GM23338 (cell line): ENCODE results near the gene TPK1. TPM values are rescaled to one million over a fixed set of nuclear protein-coding genes. Genes with fewer than 3 reads are reported as not detected.

Source experiments
- ATAC-seq: fragments of 200-7000 bp; cut with Tn5 transposase; 3 replicates; pipeline ENCODE4 v1.9.1; 2020
- DNase-seq: peaks from one replicate; pipeline ENCODE4 v3.0.0-alpha.2; 2015; ENCODE audit warnings: low spot score
- H2AFZ ChIP-seq: fragments of 200-600 bp; sonication (generic); 2 replicates; pipeline ENCODE4 v1.8.0; 2016; ENCODE audit warnings: antibody characterized with exemption, mild to moderate bottlenecking, moderate library complexity
- H3F3A ChIP-seq: fragments of 200-600 bp; sonication (generic); replicated peaks from 2 replicates; pipeline ENCODE4 v1.8.0; 2017; ENCODE audit warnings: antibody characterized with exemption, mixed run types, low read depth
- H3K27ac ChIP-seq: fragments of 200-600 bp; sonication (generic); 2 replicates; pipeline ENCODE4 v1.6.1; 2016; ENCODE audit warnings: low read depth
- H3K27me3 ChIP-seq: fragments of 200-600 bp; sonication (generic); 2 replicates; pipeline ENCODE4 v1.8.0; 2016; ENCODE audit warnings: mild to moderate bottlenecking, mixed run types, moderate library complexity; ENCODE audit not compliant: insufficient read depth
- H3K36me3 ChIP-seq: fragments of 200-600 bp; sonication (generic); 2 replicates; pipeline ENCODE4 v1.8.0; 2016; ENCODE audit warnings: mild to moderate bottlenecking; ENCODE audit not compliant: insufficient read depth
- H3K4me1 ChIP-seq: fragments of 200-600 bp; sonication (generic); 2 replicates; pipeline ENCODE4 v1.8.0; 2016; ENCODE audit warnings: mild to moderate bottlenecking, moderate library complexity; ENCODE audit not compliant: insufficient read depth
- H3K4me2 ChIP-seq: fragments of 200-600 bp; sonication (generic); 2 replicates; pipeline ENCODE4 v1.7.1; 2017; ENCODE audit warnings: mixed run types
- H3K4me3 ChIP-seq: fragments of 200-600 bp; sonication (generic); 2 replicates; pipeline ENCODE4 v1.6.1; 2016; ENCODE audit warnings: mixed run types
- H3K79me2 ChIP-seq: fragments of 200-600 bp; sonication (generic); replicated peaks from 2 replicates; pipeline ENCODE4 v1.8.0; 2017; ENCODE audit warnings: mild to moderate bottlenecking; ENCODE audit not compliant: insufficient read depth
- H3K9me2 ChIP-seq: fragments of 200-600 bp; sonication (generic); 2 replicates; pipeline ENCODE4 v1.8.0; 2017; ENCODE audit not compliant: insufficient read depth
- H4K20me1 ChIP-seq: fragments of 200-600 bp; sonication (generic); replicated peaks from 2 replicates; pipeline ENCODE4 v1.8.0; 2017; ENCODE audit warnings: mild to moderate bottlenecking; ENCODE audit not compliant: insufficient read depth
- H3K27ac Mint-ChIP-seq: 2 replicates; pipeline ENCODE4 v1.8.0; 2020; ENCODE audit warnings: inconsistent platforms, mild to moderate bottlenecking, moderate library complexity, mixed read lengths
- H3K27me3 Mint-ChIP-seq: 3 replicates; pipeline ENCODE4 v1.8.0; 2022; ENCODE audit warnings: low read depth, mild to moderate bottlenecking, moderate library complexity, mixed read lengths, inconsistent platforms; ENCODE audit not compliant: insufficient read depth, poor library complexity
- H3K36me3 Mint-ChIP-seq: 3 replicates; pipeline ENCODE4 v1.8.0; 2021; ENCODE audit warnings: low read depth, mild to moderate bottlenecking, inconsistent platforms, moderate library complexity, mixed read lengths
- H3K4me1 Mint-ChIP-seq: 3 replicates; pipeline ENCODE4 v1.8.0; 2020; ENCODE audit warnings: mild to moderate bottlenecking, inconsistent platforms, mixed read lengths
- H3K4me3 Mint-ChIP-seq: 3 replicates; pipeline ENCODE4 v1.8.0; 2021; ENCODE audit warnings: moderate library complexity, mild to moderate bottlenecking, inconsistent platforms, mixed read lengths
- H3K9me3 Mint-ChIP-seq: 3 replicates; pipeline ENCODE4 v1.8.0; 2020; ENCODE audit warnings: moderate library complexity, mild to moderate bottlenecking, inconsistent platforms, mixed read lengths
- CREB1 ChIP-seq: fragments of 250-450 bp; sonication (Bioruptor Pico); IDR thresholded peaks from 2 replicates; pipeline ENCODE4 v1.5.0; 2020; ENCODE audit warnings: low read depth, mild to moderate bottlenecking, moderate library complexity
- EZH2 ChIP-seq: fragments of 200-600 bp; sonication (generic); IDR thresholded peaks from one replicate; pipeline ENCODE4 v1.8.0; 2017; ENCODE audit warnings: antibody characterized with exemption, mild to moderate bottlenecking, low read depth; ENCODE audit not compliant: unreplicated experiment
- EZH2phosphoT487 ChIP-seq: fragments of 200-600 bp; sonication (generic); IDR thresholded peaks from one replicate; pipeline ENCODE4 v1.8.1; 2018; ENCODE audit warnings: antibody characterized with exemption; ENCODE audit not compliant: unreplicated experiment
- NANOG ChIP-seq: IDR thresholded peaks from 2 replicates; pipeline ENCODE4 v1.6.1; 2016; ENCODE audit warnings: antibody characterized with exemption, borderline replicate concordance
- POLR2AphosphoS5 ChIP-seq: IDR thresholded peaks from 2 replicates; pipeline ENCODE4 v1.6.1; 2016; ENCODE audit warnings: antibody characterized with exemption, low read depth
- STAT1 ChIP-seq: IDR thresholded peaks from one replicate; pipeline ENCODE4 v1.6.1; 2016; ENCODE audit warnings: antibody characterized with exemption; ENCODE audit not compliant: unreplicated experiment
- ZNF114 ChIP-seq: fragments of 250-450 bp; sonication (Bioruptor Pico); IDR thresholded peaks from 2 replicates; pipeline ENCODE4 v1.5.0; 2020; ENCODE audit warnings: mild to moderate bottlenecking, moderate library complexity
- ZNF331 ChIP-seq: fragments of 250-450 bp; sonication (Bioruptor Pico); IDR thresholded peaks from 2 replicates; pipeline ENCODE4 v1.5.0; 2020; ENCODE audit warnings: low read depth, mild to moderate bottlenecking, moderate library complexity
- polyA plus RNA-seq: library from polyadenylated mRNA; unstranded; fragments of >200 nt; fragmentation: Nextera tagmentation; extraction: Ambion mirVana; gene quantifications from 2 replicates; pipeline ENCODE4 v1.2.1, GENCODE V29; 2016
- total RNA-seq: library from RNA; depleted of rRNA; stranded (reverse); fragments of >200 nt; shearing (Covaris generic); gene quantifications from 2 replicates; pipeline ENCODE4 v1.2.3, GENCODE V29; 2014
- TF ChIP-seq, protein P1 (sequence below): IDR thresholded peaks from 2 replicates; pipeline ENCODE4 v1.6.1; 2016; ENCODE audit warnings: antibody characterized with exemption
- TF ChIP-seq, protein P2 (sequence below): fragments of 250-450 bp; sonication (Bioruptor Pico); IDR thresholded peaks from 2 replicates; pipeline ENCODE4 v1.5.0; 2020; ENCODE audit warnings: mild to moderate bottlenecking, moderate library complexity

Gene TPK1
- total and polyA plus RNA-seq, 2 experiments from 2014 or later, result 2.6 to 2.9 TPM

DNA sequence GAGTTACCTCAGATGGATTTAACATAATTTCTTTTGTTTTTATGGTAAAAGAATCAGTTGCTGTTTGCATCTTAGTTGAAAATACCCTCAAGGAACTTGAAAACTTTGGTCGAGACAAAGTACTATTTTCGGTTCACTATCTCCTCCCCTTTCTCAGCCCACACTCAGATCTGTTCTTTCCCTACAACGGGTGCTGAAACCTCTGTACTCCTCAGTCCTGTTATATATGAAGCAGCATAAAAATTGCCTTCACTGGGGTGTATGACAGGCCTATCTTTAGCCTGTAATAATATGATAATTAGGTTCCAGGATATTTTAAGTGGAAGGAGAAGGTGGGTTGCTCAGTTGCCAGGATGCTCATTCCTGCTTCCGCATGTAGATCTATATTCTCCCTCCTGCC is 327.2 kb downstream of the TPK1 start:
- ATAC-seq (no peak), DNase-seq (no peak)
- TF ChIP-seq, protein P1, sequence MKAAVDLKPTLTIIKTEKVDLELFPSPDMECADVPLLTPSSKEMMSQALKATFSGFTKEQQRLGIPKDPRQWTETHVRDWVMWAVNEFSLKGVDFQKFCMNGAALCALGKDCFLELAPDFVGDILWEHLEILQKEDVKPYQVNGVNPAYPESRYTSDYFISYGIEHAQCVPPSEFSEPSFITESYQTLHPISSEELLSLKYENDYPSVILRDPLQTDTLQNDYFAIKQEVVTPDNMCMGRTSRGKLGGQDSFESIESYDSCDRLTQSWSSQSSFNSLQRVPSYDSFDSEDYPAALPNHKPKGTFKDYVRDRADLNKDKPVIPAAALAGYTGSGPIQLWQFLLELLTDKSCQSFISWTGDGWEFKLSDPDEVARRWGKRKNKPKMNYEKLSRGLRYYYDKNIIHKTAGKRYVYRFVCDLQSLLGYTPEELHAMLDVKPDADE, result no peak
- TF ChIP-seq ZNF331 (no peak), ZNF114 (CRISPR knock-in tag) (no peak), EZH2phosphoT487 (no peak), POLR2AphosphoS5 (no peak), EZH2 (no peak), CREB1 (no peak), STAT1 (no peak), NANOG (no peak)
- TF ChIP-seq, protein P2, sequence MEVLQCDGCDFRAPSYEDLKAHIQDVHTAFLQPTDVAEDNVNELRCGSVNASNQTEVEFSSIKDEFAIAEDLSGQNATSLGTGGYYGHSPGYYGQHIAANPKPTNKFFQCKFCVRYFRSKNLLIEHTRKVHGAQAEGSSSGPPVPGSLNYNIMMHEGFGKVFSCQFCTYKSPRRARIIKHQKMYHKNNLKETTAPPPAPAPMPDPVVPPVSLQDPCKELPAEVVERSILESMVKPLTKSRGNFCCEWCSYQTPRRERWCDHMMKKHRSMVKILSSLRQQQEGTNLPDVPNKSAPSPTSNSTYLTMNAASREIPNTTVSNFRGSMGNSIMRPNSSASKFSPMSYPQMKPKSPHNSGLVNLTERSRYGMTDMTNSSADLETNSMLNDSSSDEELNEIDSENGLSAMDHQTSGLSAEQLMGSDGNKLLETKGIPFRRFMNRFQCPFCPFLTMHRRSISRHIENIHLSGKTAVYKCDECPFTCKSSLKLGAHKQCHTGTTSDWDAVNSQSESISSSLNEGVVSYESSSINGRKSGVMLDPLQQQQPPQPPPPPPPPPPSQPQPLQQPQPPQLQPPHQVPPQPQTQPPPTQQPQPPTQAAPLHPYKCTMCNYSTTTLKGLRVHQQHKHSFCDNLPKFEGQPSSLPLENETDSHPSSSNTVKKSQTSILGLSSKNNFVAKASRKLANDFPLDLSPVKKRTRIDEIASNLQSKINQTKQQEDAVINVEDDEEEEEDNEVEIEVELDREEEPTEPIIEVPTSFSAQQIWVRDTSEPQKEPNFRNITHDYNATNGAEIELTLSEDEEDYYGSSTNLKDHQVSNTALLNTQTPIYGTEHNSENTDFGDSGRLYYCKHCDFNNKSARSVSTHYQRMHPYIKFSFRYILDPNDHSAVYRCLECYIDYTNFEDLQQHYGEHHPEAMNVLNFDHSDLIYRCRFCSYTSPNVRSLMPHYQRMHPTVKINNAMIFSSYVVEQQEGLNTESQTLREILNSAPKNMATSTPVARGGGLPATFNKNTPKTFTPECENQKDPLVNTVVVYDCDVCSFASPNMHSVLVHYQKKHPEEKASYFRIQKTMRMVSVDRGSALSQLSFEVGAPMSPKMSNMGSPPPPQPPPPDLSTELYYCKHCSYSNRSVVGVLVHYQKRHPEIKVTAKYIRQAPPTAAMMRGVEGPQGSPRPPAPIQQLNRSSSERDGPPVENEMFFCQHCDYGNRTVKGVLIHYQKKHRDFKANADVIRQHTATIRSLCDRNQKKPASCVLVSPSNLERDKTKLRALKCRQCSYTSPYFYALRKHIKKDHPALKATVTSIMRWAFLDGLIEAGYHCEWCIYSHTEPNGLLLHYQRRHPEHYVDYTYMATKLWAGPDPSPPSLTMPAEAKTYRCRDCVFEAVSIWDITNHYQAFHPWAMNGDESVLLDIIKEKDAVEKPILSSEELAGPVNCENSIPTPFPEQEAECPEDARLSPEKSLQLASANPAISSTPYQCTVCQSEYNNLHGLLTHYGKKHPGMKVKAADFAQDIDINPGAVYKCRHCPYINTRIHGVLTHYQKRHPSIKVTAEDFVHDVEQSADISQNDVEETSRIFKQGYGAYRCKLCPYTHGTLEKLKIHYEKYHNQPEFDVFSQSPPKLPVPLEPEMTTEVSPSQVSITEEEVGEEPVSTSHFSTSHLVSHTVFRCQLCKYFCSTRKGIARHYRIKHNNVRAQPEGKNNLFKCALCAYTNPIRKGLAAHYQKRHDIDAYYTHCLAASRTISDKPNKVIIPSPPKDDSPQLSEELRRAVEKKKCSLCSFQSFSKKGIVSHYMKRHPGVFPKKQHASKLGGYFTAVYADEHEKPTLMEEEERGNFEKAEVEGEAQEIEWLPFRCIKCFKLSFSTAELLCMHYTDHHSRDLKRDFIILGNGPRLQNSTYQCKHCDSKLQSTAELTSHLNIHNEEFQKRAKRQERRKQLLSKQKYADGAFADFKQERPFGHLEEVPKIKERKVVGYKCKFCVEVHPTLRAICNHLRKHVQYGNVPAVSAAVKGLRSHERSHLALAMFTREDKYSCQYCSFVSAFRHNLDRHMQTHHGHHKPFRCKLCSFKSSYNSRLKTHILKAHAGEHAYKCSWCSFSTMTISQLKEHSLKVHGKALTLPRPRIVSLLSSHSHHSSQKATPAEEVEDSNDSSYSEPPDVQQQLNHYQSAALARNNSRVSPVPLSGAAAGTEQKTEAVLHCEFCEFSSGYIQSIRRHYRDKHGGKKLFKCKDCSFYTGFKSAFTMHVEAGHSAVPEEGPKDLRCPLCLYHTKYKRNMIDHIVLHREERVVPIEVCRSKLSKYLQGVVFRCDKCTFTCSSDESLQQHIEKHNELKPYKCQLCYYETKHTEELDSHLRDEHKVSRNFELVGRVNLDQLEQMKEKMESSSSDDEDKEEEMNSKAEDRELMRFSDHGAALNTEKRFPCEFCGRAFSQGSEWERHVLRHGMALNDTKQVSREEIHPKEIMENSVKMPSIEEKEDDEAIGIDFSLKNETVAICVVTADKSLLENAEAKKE (CRISPR knock-in tag), result no peak
- H3K36me3 Mint-ChIP-seq, result peaks cover 2% of the 10 kb centered on the region; the same call in 1 of the 3 replicates
- H3K4me1 Mint-ChIP-seq, result peaks cover 4% of the 10 kb centered on the region; the same call in 2 of the 3 replicates
- no peaks in the 10 kb centered on the region for H4K20me1 ChIP-seq
- peaks cover 3% of the 10 kb centered on the region; the same call in 2 of the 3 replicates for H3K9me3 Mint-ChIP-seq
- H3K4me2 ChIP-seq, result no peak overlapping the region
- H3K27ac ChIP-seq, result no peak overlapping the region
- H3K4me3 ChIP-seq, result no peak overlapping the region
- H3K4me1 ChIP-seq, result no peaks in the 10 kb centered on the region
- no peaks in the 10 kb centered on the region for H3F3A ChIP-seq
- H3K9me2 ChIP-seq, result no peaks in the 10 kb centered on the region
- no peaks in the 10 kb centered on the region for H3K79me2 ChIP-seq
- no peaks in the 10 kb centered on the region for H3K36me3 ChIP-seq
- H3K4me3 Mint-ChIP-seq, result no peak overlapping the region
- H3K27me3 ChIP-seq, result no peaks in the 10 kb centered on the region
- H2AFZ ChIP-seq, result no peak overlapping the region
- H3K27ac Mint-ChIP-seq, result no peak overlapping the region
- H3K27me3 Mint-ChIP-seq, result no peaks in the 10 kb centered on the region
